NCI-H1092 (cell line): Measurements from ENCODE around the gene HEATR5A.
A peak's percentile ranks its signal among the peaks of the same experiment; 100 is the strongest.
"Not testable (repeated sequence)": the region's sequence is repeated elsewhere in the genome, so short reads cannot be mapped to it uniquely, and the experiment has no call there.

Source experiments
- DNase-seq: peaks from one replicate; lab custom pipeline; 2025; lab: John Stamatoyannopoulos, UW

The HEATR5A gene

GRCh38 chr14:31280871-31281220 lies 139.5 kb downstream of the HEATR5A start:
- DNase-seq = no peak

GRCh38 chr14:31280132-31280870 lies 140.0 kb downstream of the HEATR5A start:
- DNase-seq = no peak

GRCh38 chr14:31278883-31279282 lies 141.5 kb downstream of the HEATR5A start:
- no peak for DNase-seq

GRCh38 chr14:31277085-31277484 lies 143.3 kb downstream of the HEATR5A start:
- DNase-seq = no peak

- not testable (repeated sequence) for DNase-seq
These were observed 143.9 kb downstream of the HEATR5A start for GRCh38 chr14:31276417-31276816.

GRCh38 chr14:31275731-31276130 lies 144.6 kb downstream of the HEATR5A start:
- DNase-seq = no peak

GRCh38 chr14:31271648-31272047 lies 148.7 kb downstream of the HEATR5A start:
- DNase-seq = no peak

GRCh38 chr14:31270196-31270772 lies 150.1 kb downstream of the HEATR5A start:
- no peak for DNase-seq

- DNase-seq = no peak
These were observed 150.6 kb downstream of the HEATR5A start for GRCh38 chr14:31269634-31270195.

GRCh38 chr14:31268216-31268615 lies 152.1 kb downstream of the HEATR5A start:
- DNase-seq = no peak

- DNase-seq = no peak
These were observed 153.7 kb downstream of the HEATR5A start for GRCh38 chr14:31266437-31267331.

- no peak for DNase-seq
These were observed 154.5 kb downstream of the HEATR5A start for GRCh38 chr14:31265701-31266398.

GRCh38 chr14:31263485-31264133 lies 156.7 kb downstream of the HEATR5A start:
- no peak for DNase-seq

GRCh38 chr14:31261859-31262731 lies 158.3 kb downstream of the HEATR5A start:
- DNase-seq = peak; percentile 68

- DNase-seq = no peak
These were observed 158.9 kb downstream of the HEATR5A start for GRCh38 chr14:31261523-31261858.

GRCh38 chr14:31259040-31259435 lies 161.3 kb downstream of the HEATR5A start:
- not testable (repeated sequence) for DNase-seq

- no peak for DNase-seq
These were observed 161.8 kb downstream of the HEATR5A start for GRCh38 chr14:31258427-31259039.

GRCh38 chr14:31257554-31258426 lies 162.6 kb downstream of the HEATR5A start:
- not testable (repeated sequence) for DNase-seq

- no peak for DNase-seq
These were observed 163.2 kb downstream of the HEATR5A start for GRCh38 chr14:31257244-31257553.
